ENCODE results near the gene PLEKHA6. TPM values are rescaled to one million over a fixed set of nuclear protein-coding genes. Genes with fewer than 3 reads are reported as not detected.

PLEKHA6 gene
- total RNA-seq, 1 donor from 2014 or later, result 15.4 TPM

DNA sequence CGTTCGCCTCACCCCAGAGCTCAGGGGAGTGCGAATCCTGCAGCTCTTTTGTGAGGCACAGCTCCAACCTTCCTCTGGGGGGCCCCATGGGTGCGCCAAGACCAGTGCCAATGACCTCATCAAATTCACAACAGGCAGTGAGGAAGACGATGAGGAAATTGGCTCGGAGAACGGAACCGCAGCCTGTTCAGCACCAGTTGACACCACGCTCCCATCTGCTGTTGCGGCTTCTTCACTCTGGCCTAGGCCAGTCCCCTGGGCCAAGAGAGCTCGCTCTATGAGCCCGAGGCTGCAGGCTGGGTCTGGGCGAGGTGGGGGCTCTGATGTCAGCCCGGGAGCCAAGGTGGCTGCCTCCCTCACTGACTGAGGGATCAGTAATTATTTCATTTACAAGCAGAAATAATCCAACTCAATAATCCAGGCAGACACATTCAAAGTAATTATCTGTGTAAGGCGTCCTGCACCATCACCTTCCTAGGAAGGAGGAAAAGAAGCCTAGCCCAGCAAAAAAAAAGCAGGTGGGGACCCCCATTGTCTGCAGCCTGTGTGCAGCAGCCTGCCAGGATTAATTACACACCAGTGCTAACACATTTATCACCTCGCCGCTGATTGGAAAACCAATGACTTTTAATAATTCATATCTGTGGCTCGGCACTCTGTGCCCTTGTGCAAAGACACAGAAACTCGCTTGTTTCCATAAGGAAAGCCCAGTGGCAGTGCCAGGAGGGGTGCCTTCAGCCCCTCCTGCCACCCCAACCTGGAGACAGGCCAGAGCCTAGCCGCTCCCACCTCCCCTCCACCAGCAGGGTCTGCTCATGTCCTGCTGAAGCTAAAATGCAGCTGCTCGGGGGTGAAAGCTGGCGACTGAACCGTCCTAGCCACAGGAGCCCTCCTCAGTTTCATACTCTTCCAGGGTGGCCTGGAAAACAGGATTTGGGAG lies 1.9 kb downstream of the PLEKHA6 start:
- no peak for DNase-seq (ENCODE audit: low read depth)
- TF ChIP-seq CTCF (IDR thresholded peaks at IDR 0.05; ENCODE audit: insufficient read depth, low read length, poor library complexity, severe bottlenecking), result no peak
- H3K36me3 ChIP-seq (ENCODE audit: control insufficient read depth, insufficient read depth, low read length), result no peaks in the 10 kb centered on the region
- H3K27me3 ChIP-seq (ENCODE audit: control insufficient read depth, insufficient read depth, low read length), result no peaks in the 10 kb centered on the region
- no peak overlapping the region for H3K4me3 ChIP-seq (ENCODE audit: low read depth, low read length)

DNA sequence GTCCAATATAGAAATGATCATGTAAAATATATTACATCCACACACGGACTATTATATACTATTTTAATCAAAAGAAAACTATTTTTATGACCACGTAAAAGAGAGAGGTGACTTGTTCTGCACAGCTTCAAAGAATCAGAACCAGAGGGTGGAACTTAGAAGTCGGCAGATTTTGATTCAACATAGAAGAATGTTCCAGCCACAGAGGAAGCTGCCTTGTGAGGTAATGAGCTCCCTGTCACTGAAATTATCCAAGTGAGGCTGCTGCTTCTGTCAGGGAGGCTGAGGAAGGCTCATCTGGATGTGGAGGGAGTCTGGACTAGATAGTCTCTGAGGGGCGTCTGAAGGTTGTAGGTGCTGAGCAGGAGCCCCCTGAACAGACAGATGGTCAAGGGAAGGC lies 2.7 kb downstream of the PLEKHA6 start:
- no peaks in the 10 kb centered on the region for H3K36me3 ChIP-seq (ENCODE audit: control insufficient read depth, insufficient read depth, low read length)
- no peak overlapping the region for H3K4me3 ChIP-seq (ENCODE audit: low read depth, low read length)
- no peak for TF ChIP-seq CTCF (IDR thresholded peaks at IDR 0.05; ENCODE audit: insufficient read depth, low read length, poor library complexity, severe bottlenecking)
- DNase-seq (ENCODE audit: low read depth), result no peak
- H3K27me3 ChIP-seq (ENCODE audit: control insufficient read depth, insufficient read depth, low read length), result no peaks in the 10 kb centered on the region

- H3K36me3 ChIP-seq (ENCODE audit: control insufficient read depth, insufficient read depth, low read length), result no peaks in the 10 kb centered on the region
- H3K27me3 ChIP-seq (ENCODE audit: control insufficient read depth, insufficient read depth, low read length), result no peaks in the 10 kb centered on the region
- no peak overlapping the region for H3K4me3 ChIP-seq (ENCODE audit: low read depth, low read length)
- no peak for TF ChIP-seq CTCF (IDR thresholded peaks at IDR 0.05; ENCODE audit: insufficient read depth, low read length, poor library complexity, severe bottlenecking)
- DNase-seq (ENCODE audit: low read depth), result no peak
These were observed 3.8 kb downstream of the PLEKHA6 start for GRCh38 chr1:204355913-204356312.

GRCh38 chr1:204354579-204354978 lies 5.2 kb downstream of the PLEKHA6 start:
- H3K36me3 ChIP-seq (ENCODE audit: control insufficient read depth, insufficient read depth, low read length), result no peaks in the 10 kb centered on the region
- no peak for DNase-seq (ENCODE audit: low read depth)
- TF ChIP-seq CTCF (IDR thresholded peaks at IDR 0.05; ENCODE audit: insufficient read depth, low read length, poor library complexity, severe bottlenecking), result no peak
- no peaks in the 10 kb centered on the region for H3K27me3 ChIP-seq (ENCODE audit: control insufficient read depth, insufficient read depth, low read length)
- H3K4me3 ChIP-seq (ENCODE audit: low read depth, low read length), result no peak overlapping the region

GRCh38 chr1:204353213-204353910 lies 6.4 kb downstream of the PLEKHA6 start:
- TF ChIP-seq CTCF (IDR thresholded peaks at IDR 0.05; ENCODE audit: insufficient read depth, low read length, poor library complexity, severe bottlenecking), result no peak
- Histone ChIP-seq H3K36me3 (ENCODE audit: control insufficient read depth, insufficient read depth, low read length) (no peaks in the 10 kb centered on the region), H3K27me3 (ENCODE audit: control insufficient read depth, insufficient read depth, low read length) (no peaks in the 10 kb centered on the region), H3K4me3 (ENCODE audit: low read depth, low read length) (no peak overlapping the region)
- no peak for DNase-seq (ENCODE audit: low read depth)

Data from kidney epithelial cell (primary cell).